NCI-H2196 treated with DMSO at 0.1 percent for 48 hours (cell line): ENCODE data around the gene CRK.
"Not testable (repeated sequence)": the region's sequence is repeated elsewhere in the genome, so short reads cannot be mapped to it uniquely, and the experiment has no call there.

Source experiments
- DNase-seq: peaks from one replicate; lab custom pipeline; 2025; ENCODE audit not compliant: unreplicated experiment; lab: John Stamatoyannopoulos, UW

Gene CRK

GRCh38 chr17:1390432-1391367 is 65.3 kb downstream of the CRK start:
- DNase-seq = no peak

GRCh38 chr17:1387490-1388227 is 68.4 kb downstream of the CRK start:
- not testable (repeated sequence) for DNase-seq

GRCh38 chr17:1386675-1387190 is 69.3 kb downstream of the CRK start:
- DNase-seq = not testable (repeated sequence)

- no peak for DNase-seq
Observed at GRCh38 chr17:1386265-1386664, 69.8 kb downstream of the CRK start.

GRCh38 chr17:1385861-1386260 is 70.2 kb downstream of the CRK start:
- no peak for DNase-seq

GRCh38 chr17:1384905-1385435 is 71.1 kb downstream of the CRK start:
- DNase-seq = no peak

GRCh38 chr17:1379930-1380313 is 76.1 kb downstream of the CRK start:
- DNase-seq = no peak

- DNase-seq = no peak
Observed at GRCh38 chr17:1379208-1379929, 76.7 kb downstream of the CRK start.

- not testable (repeated sequence) for DNase-seq
Observed at GRCh38 chr17:1378476-1378860, 77.6 kb downstream of the CRK start.

GRCh38 chr17:1377334-1377733 is 78.7 kb downstream of the CRK start:
- no peak for DNase-seq

GRCh38 chr17:1376061-1376460 is 80.0 kb downstream of the CRK start:
- no peak for DNase-seq

- no peak for DNase-seq
Observed at GRCh38 chr17:1375615-1376014, 80.4 kb downstream of the CRK start.

- DNase-seq = no peak
Observed at GRCh38 chr17:1374431-1375177, 81.4 kb downstream of the CRK start.

GRCh38 chr17:1373707-1374237 is 82.3 kb downstream of the CRK start:
- DNase-seq = no peak

GRCh38 chr17:1372618-1373017 is 83.4 kb downstream of the CRK start:
- no peak for DNase-seq

- DNase-seq = no peak
Observed at GRCh38 chr17:1371893-1372590, 84.0 kb downstream of the CRK start.
